ENCODE measurements around the gene MRPL48.

The MRPL48 gene

GRCh38 chr11:73812234-73812633 lies 24.6 kb downstream of the MRPL48 start:
- Histone ChIP-seq H3K36me3 (ENCODE audit: low read length) (no peaks in the 10 kb centered on the region), H3K9ac (ENCODE audit: low read length) (no peak overlapping the region), H2AFZ (ENCODE audit: low read depth, low read length, severe bottlenecking) (no peak overlapping the region), H4K20me1 (ENCODE audit: low read depth, low read length) (no peaks in the 10 kb centered on the region), H3K4me2 (ENCODE audit: low read depth, low read length, poor library complexity, severe bottlenecking) (no peak overlapping the region), H3F3A (ENCODE audit: insufficient read depth) (0 out of 2 replicates have a peak, but pooled peaks cover 3% of the 10 kb centered on the region), H3K9me3 (ENCODE audit: insufficient read depth, low read length) (no peaks in the 10 kb centered on the region), H3K79me2 (ENCODE audit: insufficient read depth, low read length) (peaks cover 3% of the 10 kb centered on the region; the same call in 1 of the 2 replicates), H3K9me2 (replicated peaks; ENCODE audit: insufficient read depth, low read length) (no peaks in the 10 kb centered on the region), H3K27me3 (ENCODE audit: low read length) (no peaks in the 10 kb centered on the region), H3K4me3 (ENCODE audit: insufficient read depth, low read length, poor library complexity, severe bottlenecking) (no peak overlapping the region), H3K27ac (ENCODE audit: low read depth, low read length) (no peak overlapping the region)
- no peak for TF ChIP-seq EZH2phosphoT487 (conservative IDR thresholded peaks at IDR 0.05; ENCODE audit: low read length)

GRCh38 chr11:73814812-73815211 lies 27.1 kb downstream of the MRPL48 start:
- no peak overlapping the region for H3K4me3 ChIP-seq (ENCODE audit: insufficient read depth, low read length, poor library complexity, severe bottlenecking)
- no peak overlapping the region for H3K4me2 ChIP-seq (ENCODE audit: low read depth, low read length, poor library complexity, severe bottlenecking)
- H3K27me3 ChIP-seq (ENCODE audit: low read length), result no peaks in the 10 kb centered on the region
- peaks cover 10% of the 10 kb centered on the region; the same call in 1 of the 2 replicates for H3F3A ChIP-seq (ENCODE audit: insufficient read depth)
- no peaks in the 10 kb centered on the region for H3K9me3 ChIP-seq (ENCODE audit: insufficient read depth, low read length)
- TF ChIP-seq CTCF (IDR thresholded peaks at IDR 0.05; ENCODE audit: insufficient read depth, low read length, poor library complexity, severe bottlenecking), result no peak
- no peak for TF ChIP-seq EZH2phosphoT487 (conservative IDR thresholded peaks at IDR 0.05; ENCODE audit: low read length)
- peaks cover 10% of the 10 kb centered on the region; the same call in 1 of the 2 replicates for H3K79me2 ChIP-seq (ENCODE audit: insufficient read depth, low read length)
- H4K20me1 ChIP-seq (ENCODE audit: low read depth, low read length), result no peaks in the 10 kb centered on the region
- H3K9me2 ChIP-seq (replicated peaks; ENCODE audit: insufficient read depth, low read length), result no peaks in the 10 kb centered on the region
- H3K36me3 ChIP-seq (ENCODE audit: low read length), result no peaks in the 10 kb centered on the region
- no peak overlapping the region for H2AFZ ChIP-seq (ENCODE audit: low read depth, low read length, severe bottlenecking)
- H3K27ac ChIP-seq (ENCODE audit: low read depth, low read length), result no peak overlapping the region
- H3K9ac ChIP-seq (ENCODE audit: low read length), result no peak overlapping the region

- H4K20me1 ChIP-seq (ENCODE audit: low read depth, low read length), result no peaks in the 10 kb centered on the region
- no peak overlapping the region for H3K4me3 ChIP-seq (ENCODE audit: insufficient read depth, low read length, poor library complexity, severe bottlenecking)
- no peak overlapping the region for H3K9ac ChIP-seq (ENCODE audit: low read length)
- H3F3A ChIP-seq (ENCODE audit: insufficient read depth), result peaks cover 10% of the 10 kb centered on the region; the same call in 1 of the 2 replicates
- no peaks in the 10 kb centered on the region for H3K9me2 ChIP-seq (replicated peaks; ENCODE audit: insufficient read depth, low read length)
- no peaks in the 10 kb centered on the region for H3K36me3 ChIP-seq (ENCODE audit: low read length)
- TF ChIP-seq CTCF (IDR thresholded peaks at IDR 0.05; ENCODE audit: insufficient read depth, low read length, poor library complexity, severe bottlenecking) (no peak), EZH2phosphoT487 (conservative IDR thresholded peaks at IDR 0.05; ENCODE audit: low read length) (no peak)
- H3K79me2 ChIP-seq (ENCODE audit: insufficient read depth, low read length), result peaks cover 19% of the 10 kb centered on the region
- no peak overlapping the region for H3K27ac ChIP-seq (ENCODE audit: low read depth, low read length)
- no peak overlapping the region for H2AFZ ChIP-seq (ENCODE audit: low read depth, low read length, severe bottlenecking)
- H3K9me3 ChIP-seq (ENCODE audit: insufficient read depth, low read length), result no peaks in the 10 kb centered on the region
- H3K4me2 ChIP-seq (ENCODE audit: low read depth, low read length, poor library complexity, severe bottlenecking), result no peak overlapping the region
- H3K27me3 ChIP-seq (ENCODE audit: low read length), result no peaks in the 10 kb centered on the region
These were observed 31.2 kb downstream of the MRPL48 start for GRCh38 chr11:73818846-73819245.

- 0 out of 2 replicates have a peak, but pooled peaks cover 5% of the 10 kb centered on the region for H3K36me3 ChIP-seq (ENCODE audit: low read length)
- no peak overlapping the region for H3K4me2 ChIP-seq (ENCODE audit: low read depth, low read length, poor library complexity, severe bottlenecking)
- H3K9me3 ChIP-seq (ENCODE audit: insufficient read depth, low read length), result no peaks in the 10 kb centered on the region
- no peaks in the 10 kb centered on the region for H4K20me1 ChIP-seq (ENCODE audit: low read depth, low read length)
- H3K9me2 ChIP-seq (replicated peaks; ENCODE audit: insufficient read depth, low read length), result no peaks in the 10 kb centered on the region
- H3K27ac ChIP-seq (ENCODE audit: low read depth, low read length), result no peak overlapping the region
- H2AFZ ChIP-seq (ENCODE audit: low read depth, low read length, severe bottlenecking), result no peak overlapping the region
- peaks cover 4% of the 10 kb centered on the region; the same call in 1 of the 2 replicates for H3K79me2 ChIP-seq (ENCODE audit: insufficient read depth, low read length)
- no peak overlapping the region for H3K4me3 ChIP-seq (ENCODE audit: insufficient read depth, low read length, poor library complexity, severe bottlenecking)
- TF ChIP-seq EZH2phosphoT487 (conservative IDR thresholded peaks at IDR 0.05; ENCODE audit: low read length) (no peak), CTCF (IDR thresholded peaks at IDR 0.05; ENCODE audit: insufficient read depth, low read length, poor library complexity, severe bottlenecking) (no peak)
- no peak overlapping the region for H3K9ac ChIP-seq (ENCODE audit: low read length)
- H3K27me3 ChIP-seq (ENCODE audit: low read length), result no peaks in the 10 kb centered on the region
- H3F3A ChIP-seq (ENCODE audit: insufficient read depth), result no peaks in the 10 kb centered on the region
These were observed 42.6 kb downstream of the MRPL48 start for GRCh38 chr11:73830261-73830660.
